CD8-positive, alpha-beta memory T cell (primary cell): Measurements from ENCODE around the gene LRRC4C. TPM values are rescaled to one million over a fixed set of nuclear protein-coding genes. Genes with fewer than 3 reads are reported as not detected.

ENCODE experiments used
- CTCF ChIA-PET: fragments of 350-600 bp; sonication (Branson Sonifier 250); formaldehyde crosslinking; loops from one replicate; lab custom pipeline; 2021; ENCODE audit warnings: antibody characterized with exemption; lab: Charles Lee
- POLR2A ChIA-PET: fragments of 350-600 bp; sonication (Branson Sonifier 250); formaldehyde crosslinking; loops from one replicate; lab custom pipeline; 2021; ENCODE audit warnings: antibody characterized with exemption; lab: Charles Lee
- DNase-seq, 5 donors: peaks; one replicate each; pipeline versions ENCODE4 v3.0.0 to v3.0.0-alpha.2; 2020 to 2022; ENCODE audit warnings: mixed read lengths in 1 of 5
- H3K27ac ChIP-seq: one replicate; pipeline ENCODE4 v1.7.0; 2013; ENCODE audit warnings: low read depth, mild to moderate bottlenecking, low read length, moderate library complexity
- H3K27me3 ChIP-seq: 2 replicates; pipeline ENCODE4 v1.7.0; 2013; ENCODE audit warnings: low read length, mild to moderate bottlenecking; ENCODE audit not compliant: insufficient read depth, poor library complexity, severe bottlenecking
- H3K36me3 ChIP-seq: 2 replicates; pipeline ENCODE4 v1.7.0; 2013; ENCODE audit warnings: mild to moderate bottlenecking, low read length, moderate library complexity; ENCODE audit not compliant: insufficient read depth
- H3K4me1 ChIP-seq: 2 replicates; pipeline ENCODE4 v1.7.0; 2013; ENCODE audit warnings: mild to moderate bottlenecking, low read length, moderate library complexity; ENCODE audit not compliant: insufficient read depth
- H3K4me3 ChIP-seq: 2 replicates; pipeline ENCODE4 v1.7.0; 2013; ENCODE audit warnings: mild to moderate bottlenecking, low read length
- H3K9me3 ChIP-seq: 2 replicates; pipeline ENCODE4 v1.7.0; 2013; ENCODE audit warnings: mild to moderate bottlenecking, low read length
- H3K27ac Mint-ChIP-seq, 8 donors: one replicate each; pipeline ENCODE4 v1.8.0; 2020 to 2021; ENCODE audit warnings: mixed read lengths in 8 of 8, mild to moderate bottlenecking in 6 of 8, inconsistent platforms in 3 of 8, moderate library complexity in 3 of 8
- H3K27me3 Mint-ChIP-seq, 2 donors: one replicate each; pipeline ENCODE4 v1.8.0; 2020 to 2021; ENCODE audit warnings: mixed read lengths in 2 of 2, mild to moderate bottlenecking in 1 of 2, moderate library complexity in 1 of 2
- H3K36me3 Mint-ChIP-seq, 3 donors: one replicate each; pipeline ENCODE4 v1.8.0; 2020 to 2021; ENCODE audit warnings: mixed read lengths in 3 of 3, inconsistent platforms in 1 of 3, mild to moderate bottlenecking in 1 of 3
- H3K4me1 Mint-ChIP-seq, 3 donors: one replicate each; pipeline ENCODE4 v1.8.0; 2020 to 2021; ENCODE audit warnings: mixed read lengths in 3 of 3, inconsistent platforms in 1 of 3, mild to moderate bottlenecking in 1 of 3
- H3K4me3 Mint-ChIP-seq, 7 donors: one replicate each; pipeline ENCODE4 v1.8.0; 2020 to 2021; ENCODE audit warnings: mixed read lengths in 7 of 7, mild to moderate bottlenecking in 6 of 7, moderate library complexity in 4 of 7, inconsistent platforms in 2 of 7
- H3K9me3 Mint-ChIP-seq, 5 donors: one replicate each; pipeline ENCODE4 v1.8.0; 2020 to 2022; ENCODE audit warnings: mixed read lengths in 5 of 5, mild to moderate bottlenecking in 3 of 5, moderate library complexity in 2 of 5, inconsistent platforms in 1 of 5
- polyA plus RNA-seq: library from polyadenylated mRNA; unstranded; fragments of 300-500 nt; fragmentation: Illumina TruSeq; gene quantifications from one replicate; pipeline ENCODE4 v1.2.3, GENCODE V29; 2021
- total RNA-seq, 2 experiments: library from RNA; stranded (reverse); gene quantifications; one replicate each; pipeline ENCODE4 v1.2.3, GENCODE V29; 2021

Gene LRRC4C
- total and polyA plus RNA-seq, 3 experiments from 2014 or later: not detected

DNA sequence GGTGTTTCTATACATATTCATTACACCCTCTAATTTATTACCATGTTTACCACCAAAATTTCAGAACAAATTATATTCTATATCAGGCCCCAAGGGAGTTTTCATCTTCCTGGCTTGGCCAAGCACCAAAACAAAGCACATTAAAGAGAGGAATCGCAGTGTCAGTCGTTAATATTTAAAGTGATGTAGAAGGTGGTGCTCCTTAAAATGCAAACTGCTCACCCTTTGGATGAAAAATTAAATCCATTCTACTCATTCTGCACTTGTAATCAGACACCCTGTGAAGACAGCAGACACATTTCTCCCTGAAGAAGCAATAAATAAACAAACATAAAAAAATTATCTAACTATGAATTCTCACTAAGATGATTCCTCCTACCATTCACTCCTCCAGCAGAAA is 113.4 kb downstream of the LRRC4C start:
- Histone ChIP-seq H3K4me1 (no peaks in the 10 kb centered on the region), H3K4me3 (no peak overlapping the region), H3K27ac (no peak overlapping the region), H3K27me3 (no peaks in the 10 kb centered on the region), H3K36me3 (no peaks in the 10 kb centered on the region), H3K9me3 (no peaks in the 10 kb centered on the region)
- POLR2A ChIA-PET: no interaction called here
- H3K4me3 Mint-ChIP-seq: no peak overlapping the region
- CTCF ChIA-PET: no interaction called here
- H3K4me1 Mint-ChIP-seq: no peaks in the 10 kb centered on the region
- peaks cover 6 to 37% (median 15%) of the 10 kb centered on the region in 5 donors for H3K9me3 Mint-ChIP-seq
- no peaks in the 10 kb centered on the region for H3K36me3 Mint-ChIP-seq
- no peak overlapping the region for H3K27ac Mint-ChIP-seq
- DNase-seq: no peak
- no peaks in the 10 kb centered on the region for H3K27me3 Mint-ChIP-seq

DNA sequence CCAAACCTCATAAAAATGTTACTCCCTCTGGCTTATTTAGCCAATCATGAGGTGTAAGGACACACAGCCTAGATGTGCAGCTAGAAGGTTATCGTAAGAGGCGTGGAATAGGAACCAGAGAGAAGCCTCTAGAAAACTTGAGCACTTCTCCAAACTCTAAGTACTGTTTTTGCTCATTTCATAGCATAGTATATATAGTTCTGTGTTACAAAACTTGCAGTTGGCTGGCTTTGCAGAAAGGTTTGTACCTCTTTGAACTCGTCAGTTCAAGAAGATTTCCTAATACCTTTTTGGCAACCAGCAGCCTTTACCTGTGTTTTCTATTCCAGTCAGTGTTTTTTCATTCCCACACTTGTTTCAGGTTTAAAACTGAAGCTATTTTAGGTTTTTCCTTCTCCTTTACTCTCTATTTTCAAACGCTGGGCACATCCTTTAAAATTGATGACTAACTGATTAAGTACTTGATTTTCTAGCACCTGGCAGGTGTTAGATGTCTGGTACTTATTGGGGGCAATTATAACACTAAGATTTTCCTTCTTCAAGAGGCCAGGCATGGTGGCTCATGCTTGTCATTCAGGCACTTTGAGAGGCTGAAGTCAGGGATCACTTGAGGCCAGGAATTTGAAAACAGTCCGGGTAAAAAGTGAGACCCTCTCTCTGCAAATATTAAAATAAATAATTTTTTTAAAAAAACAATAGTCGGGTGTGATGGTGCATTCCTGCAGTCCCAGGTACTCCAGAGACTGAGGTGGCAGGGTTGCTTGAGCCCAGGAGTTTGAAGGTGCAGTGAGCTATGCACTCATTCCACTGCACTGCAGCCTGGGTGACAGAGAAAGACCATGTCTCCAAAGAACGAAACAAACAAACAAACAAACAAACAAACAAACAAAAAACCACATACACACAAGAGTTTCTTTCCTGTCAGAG is 125.2 kb downstream of the LRRC4C start:
- CTCF ChIA-PET: no interaction called here
- POLR2A ChIA-PET: no interaction called here
- H3K9me3 Mint-ChIP-seq: peaks cover 2 to 25% (median 17%) of the 10 kb centered on the region in 5 donors
- no peak for DNase-seq
- H3K27ac Mint-ChIP-seq: no peak overlapping the region
- H3K36me3 Mint-ChIP-seq: peaks cover 0 to 1% (median 0%) of the 10 kb centered on the region in 3 donors
- no peaks in the 10 kb centered on the region for H3K4me1 Mint-ChIP-seq
- H3K27me3 Mint-ChIP-seq: peaks cover 0 to 3% of the 10 kb centered on the region in 2 donors
- Histone ChIP-seq H3K27me3 (no peaks in the 10 kb centered on the region), H3K27ac (no peak overlapping the region), H3K36me3 (no peaks in the 10 kb centered on the region), H3K4me1 (no peaks in the 10 kb centered on the region), H3K4me3 (no peak overlapping the region), H3K9me3 (no peaks in the 10 kb centered on the region)
- no peak overlapping the region for H3K4me3 Mint-ChIP-seq

DNA sequence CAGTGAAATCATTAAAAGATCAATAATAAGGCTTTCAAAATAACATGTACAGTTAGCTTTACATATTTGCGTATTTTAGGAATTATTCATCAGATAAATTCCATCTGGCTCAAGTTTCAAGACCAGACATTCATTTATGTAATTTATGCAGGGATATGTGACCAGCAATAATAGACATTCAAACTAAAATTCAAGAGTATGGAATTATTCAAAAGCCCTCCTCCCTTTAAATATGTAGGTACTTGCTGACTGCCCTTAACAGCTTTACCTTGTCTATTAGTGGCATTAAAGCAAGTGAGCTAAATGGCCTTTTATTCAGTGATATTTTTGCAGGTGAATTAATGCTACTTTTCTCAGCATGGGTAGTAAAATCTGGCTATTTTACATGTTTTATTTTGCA is 126.1 kb downstream of the LRRC4C start:
- Mint-ChIP-seq H3K4me1 (no peaks in the 10 kb centered on the region), H3K9me3 (peaks cover 3 to 25% (median 15%) of the 10 kb centered on the region in 5 donors), H3K27ac (no peak overlapping the region), H3K4me3 (no peak overlapping the region), H3K27me3 (peaks cover 0 to 3% of the 10 kb centered on the region in 2 donors), H3K36me3 (peaks cover 0 to 1% (median 0%) of the 10 kb centered on the region in 3 donors)
- H3K9me3 ChIP-seq: no peaks in the 10 kb centered on the region
- CTCF ChIA-PET: no interaction called here
- no peak overlapping the region for H3K4me3 ChIP-seq
- H3K36me3 ChIP-seq: no peaks in the 10 kb centered on the region
- DNase-seq: no peak
- no peak overlapping the region for H3K27ac ChIP-seq
- POLR2A ChIA-PET: no interaction called here
- H3K4me1 ChIP-seq: no peaks in the 10 kb centered on the region
- H3K27me3 ChIP-seq: no peaks in the 10 kb centered on the region

DNA sequence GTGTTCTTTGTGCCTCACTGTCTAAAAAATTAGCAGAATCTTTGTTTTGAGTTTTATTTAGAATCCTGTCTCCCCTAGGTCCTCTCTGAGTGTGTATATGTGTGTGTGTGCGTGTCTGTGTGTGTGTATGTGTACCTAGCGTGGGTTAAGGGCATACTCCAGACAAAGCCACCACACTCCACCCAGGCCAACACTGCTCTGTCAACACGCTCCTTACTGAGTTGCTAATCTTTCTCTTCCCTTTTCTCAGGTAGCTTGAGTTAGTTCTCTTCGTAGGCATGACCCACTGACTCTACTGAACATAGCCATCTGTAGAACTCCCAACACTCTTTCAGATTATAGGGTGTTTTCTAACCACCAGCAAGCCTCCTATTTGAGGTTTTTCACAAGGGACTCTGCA is 131.1 kb downstream of the LRRC4C start:
- Histone ChIP-seq H3K27ac (no peak overlapping the region), H3K27me3 (no peaks in the 10 kb centered on the region), H3K4me3 (no peak overlapping the region), H3K36me3 (no peaks in the 10 kb centered on the region), H3K9me3 (no peaks in the 10 kb centered on the region), H3K4me1 (no peaks in the 10 kb centered on the region)
- Mint-ChIP-seq H3K4me1 (no peaks in the 10 kb centered on the region), H3K27ac (no peak overlapping the region), H3K9me3 (peaks cover 0 to 18% (median 6%) of the 10 kb centered on the region in 5 donors), H3K27me3 (no peaks in the 10 kb centered on the region), H3K4me3 (no peak overlapping the region), H3K36me3 (peaks cover 0 to 1% (median 0%) of the 10 kb centered on the region in 3 donors)
- ChIA-PET CTCF (no interaction called here), POLR2A (no interaction called here)
- DNase-seq: no peak

DNA sequence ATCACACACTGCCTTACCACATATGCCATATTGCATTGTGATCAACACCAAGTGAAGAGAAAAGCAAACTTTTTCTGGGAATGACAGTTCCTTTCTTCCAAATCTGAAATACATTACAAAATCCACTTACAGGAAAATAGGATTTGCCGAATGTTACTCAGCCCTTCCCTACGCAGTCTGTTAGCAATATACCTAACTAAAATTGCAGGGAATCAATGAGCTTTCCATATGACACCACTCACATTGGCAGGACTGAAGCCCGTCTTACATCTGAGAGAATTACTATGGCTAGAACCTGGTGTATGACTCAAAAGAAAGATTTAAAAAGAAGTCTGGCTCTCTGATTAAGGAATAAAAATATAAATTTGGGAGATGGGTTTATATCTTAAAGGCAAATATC is 136.0 kb downstream of the LRRC4C start:
- Mint-ChIP-seq H3K4me3 (no peak overlapping the region), H3K9me3 (peaks cover 0 to 16% (median 11%) of the 10 kb centered on the region in 5 donors), H3K27ac (no peak overlapping the region), H3K4me1 (no peaks in the 10 kb centered on the region), H3K36me3 (no peaks in the 10 kb centered on the region), H3K27me3 (no peaks in the 10 kb centered on the region)
- Histone ChIP-seq H3K27me3 (no peaks in the 10 kb centered on the region), H3K9me3 (no peaks in the 10 kb centered on the region), H3K36me3 (no peaks in the 10 kb centered on the region), H3K4me1 (no peaks in the 10 kb centered on the region), H3K27ac (no peak overlapping the region), H3K4me3 (no peak overlapping the region)
- no peak for DNase-seq
- ChIA-PET CTCF (no interaction called here), POLR2A (no interaction called here)

DNA sequence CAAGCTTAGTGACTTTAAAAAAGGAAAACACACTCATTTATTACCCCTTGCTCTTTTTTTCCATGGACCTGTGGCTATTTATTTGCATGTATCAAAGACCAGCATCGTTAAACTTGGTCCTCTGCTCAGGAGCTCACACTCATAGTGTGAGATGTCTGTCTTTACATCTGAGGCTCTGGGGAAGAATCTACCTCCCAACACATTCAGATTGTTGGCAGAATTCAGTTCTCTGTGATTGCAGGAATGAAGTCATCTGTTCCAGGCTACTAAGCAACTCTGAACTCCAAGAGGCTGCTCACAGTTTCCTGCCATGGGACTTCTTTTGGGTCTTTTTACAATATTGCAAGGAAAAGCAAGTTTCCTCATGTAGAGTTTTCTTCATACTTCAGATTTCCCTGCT is 138.8 kb downstream of the LRRC4C start:
- no peaks in the 10 kb centered on the region for H3K9me3 ChIP-seq
- CTCF ChIA-PET: no interaction called here

DNA sequence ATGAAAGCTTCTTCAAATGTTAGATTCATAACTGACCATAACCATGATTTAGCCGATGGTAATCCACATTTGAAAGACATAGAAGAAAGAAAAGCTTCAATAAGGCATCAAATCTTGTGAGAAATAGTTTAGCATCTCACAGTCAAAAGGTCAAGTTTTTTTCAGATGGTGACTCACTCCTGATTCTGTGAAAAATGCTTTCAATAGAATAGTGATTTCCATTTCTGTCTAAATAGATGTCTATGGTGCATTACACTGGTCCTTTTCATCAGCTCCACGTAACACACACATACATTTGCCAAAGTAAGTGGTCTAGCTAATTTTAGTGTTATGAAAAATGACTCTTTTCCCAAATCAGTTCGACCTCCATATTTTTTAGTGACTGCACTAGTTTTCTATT is 139.2 kb downstream of the LRRC4C start:
- H3K4me1 Mint-ChIP-seq: no peaks in the 10 kb centered on the region
- H3K36me3 Mint-ChIP-seq: no peaks in the 10 kb centered on the region
- POLR2A ChIA-PET: no interaction called here
- Histone ChIP-seq H3K27ac (no peak overlapping the region), H3K36me3 (no peaks in the 10 kb centered on the region), H3K4me1 (no peaks in the 10 kb centered on the region), H3K9me3 (no peaks in the 10 kb centered on the region), H3K27me3 (no peaks in the 10 kb centered on the region), H3K4me3 (no peak overlapping the region)
- H3K4me3 Mint-ChIP-seq: no peak overlapping the region
- no peaks in the 10 kb centered on the region for H3K27me3 Mint-ChIP-seq
- CTCF ChIA-PET: no interaction called here
- no peak overlapping the region for H3K27ac Mint-ChIP-seq
- no peak for DNase-seq
- H3K9me3 Mint-ChIP-seq: peaks cover 3 to 27% (median 8%) of the 10 kb centered on the region in 5 donors

More for the DNA sequence above, 138.8 kb downstream of the LRRC4C start:
- H3K27ac Mint-ChIP-seq: no peak overlapping the region
- H3K4me3 Mint-ChIP-seq: peak overlapping the region in 1 of 7 donors; percentile 11
- no peaks in the 10 kb centered on the region for H3K36me3 Mint-ChIP-seq
- no peaks in the 10 kb centered on the region for H3K36me3 ChIP-seq
- no peaks in the 10 kb centered on the region for H3K27me3 Mint-ChIP-seq
- H3K4me3 ChIP-seq: no peak overlapping the region
- H3K9me3 Mint-ChIP-seq: peaks cover 0 to 27% (median 8%) of the 10 kb centered on the region in 5 donors
- no peaks in the 10 kb centered on the region for H3K4me1 ChIP-seq
- no peak overlapping the region for H3K27ac ChIP-seq
- no peak for DNase-seq
- POLR2A ChIA-PET: no interaction called here
- no peaks in the 10 kb centered on the region for H3K4me1 Mint-ChIP-seq
- no peaks in the 10 kb centered on the region for H3K27me3 ChIP-seq

DNA sequence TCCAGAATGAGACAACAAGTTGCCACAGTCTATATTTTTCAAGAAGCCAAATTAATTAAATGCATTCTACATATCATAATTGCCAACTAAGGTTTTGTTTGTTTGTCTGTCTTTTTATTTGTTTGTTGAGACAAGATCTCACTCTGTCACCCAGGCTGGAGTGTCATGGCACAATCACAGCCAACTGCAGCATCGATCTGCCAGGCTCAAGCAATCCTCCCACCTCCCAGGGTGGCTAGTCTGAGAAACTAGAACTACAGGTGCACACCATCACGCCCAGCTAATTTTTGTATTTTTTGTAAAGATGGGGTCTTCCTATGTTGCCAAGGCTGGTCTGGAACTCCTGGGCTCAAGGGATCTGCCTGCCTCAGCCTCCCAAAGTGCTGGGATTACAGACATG is 140.0 kb downstream of the LRRC4C start:
- no peak overlapping the region for H3K4me3 ChIP-seq
- no peak overlapping the region for H3K27ac Mint-ChIP-seq
- no peak for DNase-seq
- H3K9me3 ChIP-seq: no peaks in the 10 kb centered on the region
- H3K4me3 Mint-ChIP-seq: no peak overlapping the region
- H3K27me3 Mint-ChIP-seq: no peaks in the 10 kb centered on the region
- no peak overlapping the region for H3K27ac ChIP-seq
- no peaks in the 10 kb centered on the region for H3K4me1 Mint-ChIP-seq
- CTCF ChIA-PET: no interaction called here
- no peaks in the 10 kb centered on the region for H3K4me1 ChIP-seq
- no peaks in the 10 kb centered on the region for H3K36me3 Mint-ChIP-seq
- peaks cover 5 to 27% (median 8%) of the 10 kb centered on the region in 5 donors for H3K9me3 Mint-ChIP-seq
- no peaks in the 10 kb centered on the region for H3K36me3 ChIP-seq
- POLR2A ChIA-PET: no interaction called here
- H3K27me3 ChIP-seq: no peaks in the 10 kb centered on the region
